SK-N-SH (cell line): ENCODE results near the gene SHH. TPM values are rescaled to one million over a fixed set of nuclear protein-coding genes. Genes with fewer than 3 reads are reported as not detected.

Experiments
- CTCF ChIA-PET: fragments of 300-600, 350-600 bp; formaldehyde crosslinking; extraction: SDS; loops from one replicate; lab custom pipeline; 2021; lab: Yijun Ruan, JAX
- POLR2A ChIA-PET: fragments of 350-600 bp; sonication (Branson Sonifier 250); formaldehyde crosslinking; extraction: SDS; loops from one replicate; lab custom pipeline; 2020; ENCODE audit warnings: antibody characterized with exemption, inconsistent platforms; lab: Yijun Ruan, JAX
- DNase-seq: peaks from one replicate; pipeline ENCODE4 v3.0.0; 2012
- H2AFZ ChIP-seq: fragments of 200-600 bp; sonication (generic); 2 replicates; pipeline ENCODE4 v1.8.1; 2016; ENCODE audit warnings: antibody characterized with exemption, mild to moderate bottlenecking, low read depth
- H3F3A ChIP-seq: fragments of 200-600 bp; sonication (generic); replicated peaks from 2 replicates; pipeline ENCODE3; 2016; ENCODE audit warnings: antibody characterized with exemption, mild to moderate bottlenecking; ENCODE audit not compliant: insufficient read depth
- H3K27ac ChIP-seq, 2 experiments: fragments of 200-500 bp in 1 of 2; fragments of 200-600 bp in 1 of 2; sonication (Bioruptor generic) in 1 of 2; sonication (generic), shearing (Covaris generic) in 1 of 2; 2 replicates each; pipeline versions ENCODE4 v1.5.1 to v1.6.1; 2014 to 2016; ENCODE audit warnings: low read depth in 2 of 2, inconsistent platforms in 1 of 2, low read length in 1 of 2, mild to moderate bottlenecking in 1 of 2, mixed read lengths in 1 of 2
- H3K27me3 ChIP-seq: fragments of 200-600 bp; sonication (generic), shearing (Covaris generic); 2 replicates; pipeline ENCODE4 v1.6.1; 2016; ENCODE audit warnings: mixed run types; ENCODE audit not compliant: insufficient read depth
- H3K36me3 ChIP-seq, 2 experiments: fragments of 200-500 bp in 1 of 2; fragments of 200-600 bp in 1 of 2; sonication (Bioruptor generic) in 1 of 2; sonication (generic) in 1 of 2; replicated peaks in 1 of 2; 2 replicates each; pipeline versions ENCODE3 to v1.5.1; 2014 to 2016; ENCODE audit warnings: low read length in 1 of 2, mild to moderate bottlenecking in 1 of 2; ENCODE audit not compliant: insufficient read depth in 2 of 2, control insufficient read depth in 1 of 2
- H3K4me1 ChIP-seq, 2 experiments: fragments of 200-500 bp in 1 of 2; fragments of 200-600 bp in 1 of 2; sonication (Bioruptor generic) in 1 of 2; sonication (generic), shearing (Covaris generic) in 1 of 2; 2 replicates each; pipeline versions ENCODE4 v1.5.1 to v1.6.1; 2014 to 2016; ENCODE audit warnings: low read depth in 1 of 2, low read length in 1 of 2, mixed run types in 1 of 2; ENCODE audit not compliant: insufficient read depth in 2 of 2, control insufficient read depth in 1 of 2
- H3K4me2 ChIP-seq: fragments of 200-600 bp; sonication (generic), shearing (Covaris generic); 2 replicates; pipeline ENCODE4 v1.6.1; 2017; ENCODE audit warnings: mixed run types
- H3K4me3 ChIP-seq, 2 experiments: fragments of 200-500 bp in 1 of 2; fragments of 200-600 bp in 1 of 2; sonication (Bioruptor generic) in 1 of 2; sonication (generic), shearing (Covaris generic) in 1 of 2; 2 replicates each; pipeline versions ENCODE4 v1.5.1 to v1.8.1; 2014 to 2016; ENCODE audit warnings: low read depth in 2 of 2, inconsistent platforms in 1 of 2, low read length in 1 of 2, mild to moderate bottlenecking in 1 of 2, mixed read lengths in 1 of 2, moderate library complexity in 1 of 2
- H3K79me2 ChIP-seq: fragments of 200-600 bp; sonication (generic); 2 replicates; pipeline ENCODE4 v1.8.1; 2017; ENCODE audit warnings: mild to moderate bottlenecking; ENCODE audit not compliant: insufficient read depth
- H3K9ac ChIP-seq: fragments of 200-600 bp; sonication (generic); 2 replicates; pipeline ENCODE4 v1.6.1; 2017; ENCODE audit warnings: mixed run types
- H3K9me2 ChIP-seq: fragments of 200-600 bp; sonication (generic); 2 replicates; pipeline ENCODE4 v1.6.1; 2017; ENCODE audit warnings: mixed run types
- H3K9me3 ChIP-seq: fragments of 200-600 bp; sonication (generic); 2 replicates; pipeline ENCODE4 v1.6.1; 2017; ENCODE audit warnings: mixed run types, mild to moderate bottlenecking, moderate library complexity
- H4K20me1 ChIP-seq: fragments of 200-600 bp; sonication (generic); 2 replicates; pipeline ENCODE4 v1.6.1; 2017; ENCODE audit warnings: mild to moderate bottlenecking, mixed run types; ENCODE audit not compliant: insufficient read depth
- CHD2 ChIP-seq: fragments of 150-350 bp; IDR thresholded peaks from 2 replicates; pipeline ENCODE4 v1.6.1; 2018; ENCODE audit warnings: low read length; ENCODE audit not compliant: partially characterized antibody
- ELF1 ChIP-seq: IDR thresholded peaks from 2 replicates; pipeline ENCODE4 v1.4.0; 2012
- EP300 ChIP-seq, 2 experiments: IDR thresholded peaks; 2 replicates each; pipeline versions ENCODE4 v1.4.0 to v1.6.1; 2012; ENCODE audit warnings: borderline replicate concordance in 1 of 2, low read depth in 1 of 2, low read length in 1 of 2
- EZH2phosphoT487 ChIP-seq: fragments of 200-600 bp; sonication (generic); IDR thresholded peaks from 2 replicates; pipeline ENCODE4 v1.6.1; 2017; ENCODE audit warnings: low read depth, mixed run types, mild to moderate bottlenecking, antibody characterized with exemption, moderate library complexity, borderline replicate concordance
- FOXJ3 ChIP-seq: sonication (generic); formaldehyde crosslinking; IDR thresholded peaks from 2 replicates; pipeline ENCODE4 v1.5.1; 2020; ENCODE audit warnings: mild to moderate bottlenecking, missing genetic modification reagents
- FOXM1 ChIP-seq: IDR thresholded peaks from 2 replicates; pipeline ENCODE4 v1.4.0; 2012; ENCODE audit warnings: low read depth, mild to moderate bottlenecking
- GABPA ChIP-seq: IDR thresholded peaks from 2 replicates; pipeline ENCODE4 v1.4.0; 2012; ENCODE audit warnings: low read depth, mild to moderate bottlenecking
- GATA2 ChIP-seq: sonication (generic); formaldehyde crosslinking; IDR thresholded peaks from 2 replicates; pipeline ENCODE4 v1.5.0; 2020; ENCODE audit warnings: mild to moderate bottlenecking, missing genetic modification reagents
- MAX ChIP-seq: IDR thresholded peaks from 2 replicates; pipeline ENCODE4 v1.4.0; 2012; ENCODE audit warnings: low read depth
- MEF2A ChIP-seq: IDR thresholded peaks from 2 replicates; pipeline ENCODE4 v1.4.0; 2012; ENCODE audit warnings: low read depth, borderline replicate concordance
- MXI1 ChIP-seq: IDR thresholded peaks from 2 replicates; pipeline ENCODE4 v1.6.1; 2012; ENCODE audit warnings: mild to moderate bottlenecking, low read depth, low read length, improper control_type of control experiment
- NFIC ChIP-seq: IDR thresholded peaks from 2 replicates; pipeline ENCODE4 v1.4.0; 2012; ENCODE audit warnings: borderline replicate concordance
- PBX3 ChIP-seq: IDR thresholded peaks from 2 replicates; pipeline ENCODE4; 2012
- RFX5 ChIP-seq: IDR thresholded peaks from 2 replicates; pipeline ENCODE4 v1.6.1; 2012; ENCODE audit warnings: mild to moderate bottlenecking, improper control_type of control experiment, low read length
- RXRA ChIP-seq: IDR thresholded peaks from 2 replicates; pipeline ENCODE4 v1.4.0; 2012; ENCODE audit warnings: low read depth, mild to moderate bottlenecking, borderline replicate concordance
- SIN3A ChIP-seq: IDR thresholded peaks from 2 replicates; pipeline ENCODE4 v1.6.1; 2012; ENCODE audit warnings: low read depth, mild to moderate bottlenecking, low read length, moderate library complexity, borderline replicate concordance
- SMC3 ChIP-seq: IDR thresholded peaks from 2 replicates; pipeline ENCODE4 v1.6.1; 2012; ENCODE audit warnings: low read depth, low read length, improper control_type of control experiment
- TAF1 ChIP-seq: IDR thresholded peaks from 2 replicates; pipeline ENCODE4 v1.6.1; 2012; ENCODE audit warnings: low read depth, mild to moderate bottlenecking, low read length, moderate library complexity, borderline replicate concordance
- TEAD4 ChIP-seq: IDR thresholded peaks from 2 replicates; pipeline ENCODE4 v1.4.0; 2012; ENCODE audit warnings: mild to moderate bottlenecking, borderline replicate concordance; ENCODE audit not compliant: insufficient read depth
- USF1 ChIP-seq: IDR thresholded peaks from 2 replicates; pipeline ENCODE4 v1.4.0; 2012; ENCODE audit warnings: low read depth, borderline replicate concordance
- USF2 ChIP-seq: fragments of 150-350 bp; IDR thresholded peaks from 2 replicates; pipeline ENCODE4 v1.6.1; 2017; ENCODE audit warnings: antibody characterized with exemption, low read length, low read depth, borderline replicate concordance
- YY1 ChIP-seq: IDR thresholded peaks from 2 replicates; pipeline ENCODE4 v1.4.0; 2012; ENCODE audit warnings: low read depth, mild to moderate bottlenecking
- ZBTB33 ChIP-seq: IDR thresholded peaks from 2 replicates; pipeline ENCODE4 v1.4.0; 2012; ENCODE audit warnings: low read depth, borderline replicate concordance
- WGBS: methylation state at CpG from one replicate; pipeline ENCODE4 v1.1.6; 2017; ENCODE audit warnings: low lambda C conversion rate; 5-methylcytosine and 5-hydroxymethylcytosine counted together
- polyA plus RNA-seq, 3 experiments: library from polyadenylated mRNA; depleted of rRNA; stranded (reverse); fragments of >200 nt; gene quantifications; 2 replicates each; pipeline ENCODE4 v1.2.3, GENCODE V29; 2012

The SHH gene
- polyA plus RNA-seq, 1 of the 3 experiments (the other 2 are of a cell fraction): not detected

GRCh38 chr7:155858521-155859061, 46.3 kb upstream of the SHH start:
- Histone ChIP-seq H3K4me3 (no peak overlapping the region), H3K79me2 (no peaks in the 10 kb centered on the region), H3K9ac (no peak overlapping the region), H3K36me3 (no peaks in the 10 kb centered on the region), H3K4me1 (peaks cover 0 to 11% of the 10 kb centered on the region in 2 experiments; a peak in 2 of 4 replicates), H4K20me1 (no peaks in the 10 kb centered on the region), H3K9me2 (no peaks in the 10 kb centered on the region), H3K27ac (no peak overlapping the region), H3F3A (no peaks in the 10 kb centered on the region), H3K27me3 (peaks cover 47% of the 10 kb centered on the region), H2AFZ (no peak overlapping the region), H3K4me2 (no peak overlapping the region), H3K9me3 (peaks cover 6% of the 10 kb centered on the region; the same call in 1 of the 2 replicates)
- TF ChIP-seq FOXJ3 (CRISPR knock-in tag): no peak
- no peak for TF ChIP-seq YY1
- TF ChIP-seq GATA2: no peak
- TF ChIP-seq MAX: no peak
- TF ChIP-seq PBX3: no peak
- no peak for TF ChIP-seq TEAD4
- TF ChIP-seq MEF2A: no peak
- no peak for TF ChIP-seq TAF1
- no peak for TF ChIP-seq ZBTB33
- TF ChIP-seq SMC3: no peak
- no peak for TF ChIP-seq FOXM1
- no peak for TF ChIP-seq SIN3A
- POLR2A ChIA-PET: no interaction called here
- CTCF ChIA-PET: no interaction called here
- WGBS: 5% methylated on average over 3 of the region's 3 CpGs
- DNase-seq: no peak

GRCh38 chr7:155857141-155857540, 44.9 kb upstream of the SHH start:
- Histone ChIP-seq H3K4me1 (peaks cover 0 to 11% of the 10 kb centered on the region in 2 experiments; a peak in 1 of 4 replicates), H3K4me2 (no peak overlapping the region), H3K9me2 (no peaks in the 10 kb centered on the region), H4K20me1 (no peaks in the 10 kb centered on the region), H3K27ac (no peak overlapping the region), H3K36me3 (no peaks in the 10 kb centered on the region), H3K27me3 (peaks cover 44% of the 10 kb centered on the region), H3K4me3 (no peak overlapping the region), H3F3A (no peaks in the 10 kb centered on the region), H3K9ac (no peak overlapping the region), H3K79me2 (no peaks in the 10 kb centered on the region), H3K9me3 (peaks cover 6% of the 10 kb centered on the region; the same call in 1 of the 2 replicates), H2AFZ (no peak overlapping the region)
- CTCF ChIA-PET: no interaction called here
- no peak for DNase-seq
- POLR2A ChIA-PET: no interaction called here
- 7% methylated on average over 3 of the region's 3 CpGs for WGBS
- TF ChIP-seq TEAD4: no peak
- TF ChIP-seq EP300 (IDR thresholded peaks at IDR 0.05; ENCODE audit: borderline replicate concordance in 1 of 2, low read depth in 1 of 2, low read length in 1 of 2): no peak
- no peak for TF ChIP-seq YY1
- no peak for TF ChIP-seq TAF1
- no peak for TF ChIP-seq ELF1
- TF ChIP-seq CHD2: no peak
- TF ChIP-seq RFX5: no peak
- TF ChIP-seq NFIC: no peak
- no peak for TF ChIP-seq EZH2phosphoT487
- no peak for TF ChIP-seq MEF2A
- TF ChIP-seq MXI1: no peak
- no peak for TF ChIP-seq GABPA
- no peak for TF ChIP-seq USF2
- no peak for TF ChIP-seq SIN3A
- TF ChIP-seq USF1: no peak
- no peak for TF ChIP-seq RXRA
